HCT116 (cell line): ENCODE measurements around the gene NXT1. TPM values are rescaled to one million over a fixed set of nuclear protein-coding genes. Genes with fewer than 3 reads are reported as not detected.

Source experiments
- ATAC-seq: fragments of 200-7000 bp; cut with Tn5 transposase; 2 replicates; pipeline ENCODE4 v1.9.1; 2020; ENCODE audit warnings: mild to moderate bottlenecking, moderate library complexity
- BruUV-seq: library from RNA; stranded (reverse); fragments of 400-500 nt; replicated peaks from 2 replicates; lab custom pipeline; 2021; lab: Mats Ljungman, UMichigan
- CTCF ChIA-PET: fragments of 300-600 bp; sonication (Branson Sonifier 250); formaldehyde crosslinking; loops from one replicate; lab custom pipeline; 2021; ENCODE audit warnings: antibody characterized with exemption; lab: Charles Lee
- POLR2A ChIA-PET: fragments of 300-600, 350-600 bp; sonication (Branson Sonifier 250); formaldehyde crosslinking; loops from one replicate; lab custom pipeline; 2021; ENCODE audit warnings: antibody characterized with exemption; lab: Charles Lee
- RAD21 ChIA-PET, 2 experiments: fragments of 300-600 bp; sonication (Branson Sonifier 250); formaldehyde crosslinking; loops; one replicate each; lab custom pipeline; 2023; ENCODE audit warnings: low total read pairs in 2 of 2; ENCODE audit not compliant: uncharacterized antibody in 2 of 2, unreplicated experiment in 2 of 2, low non-redundant PET in 1 of 2; lab: Charles Lee
- DNase-seq: peaks from one replicate; pipeline ENCODE4 v3.0.0-alpha.2; 2010; ENCODE audit warnings: low read depth, low spot score
- H2AFZ ChIP-seq: fragments of 200-600 bp; shearing (Covaris generic), sonication (generic); 2 replicates; pipeline ENCODE4 v1.6.1; 2017; ENCODE audit warnings: low read depth, mixed run types, mixed read lengths, antibody characterized with exemption, low read length; ENCODE audit not compliant: poor library complexity, severe bottlenecking
- H3K27ac ChIP-seq: 2 replicates; pipeline ENCODE4 v1.5.1; 2012; ENCODE audit warnings: low read depth, low read length
- H3K27me3 ChIP-seq: fragments of 200-600 bp; sonication (generic); 2 replicates; pipeline ENCODE4 v1.6.1; 2016; ENCODE audit warnings: mixed run types, low read length, mixed read lengths; ENCODE audit not compliant: insufficient read depth
- H3K36me3 ChIP-seq, 2 experiments: fragments of 200-500 bp in 1 of 2; fragments of 200-600 bp in 1 of 2; sonication (Bioruptor generic) in 1 of 2; sonication (generic) in 1 of 2; 2 replicates each; pipeline versions ENCODE4 v1.5.1 to v1.6.1; 2014 to 2016; ENCODE audit warnings: low read length in 2 of 2, inconsistent platforms in 1 of 2, mixed read lengths in 1 of 2, mixed run types in 1 of 2; ENCODE audit not compliant: insufficient read depth in 2 of 2, control insufficient read depth in 1 of 2
- H3K4me1 ChIP-seq, 2 experiments: fragments of 200-600 bp in 1 of 2; sonication (generic) in 1 of 2; 2 replicates each; pipeline versions ENCODE4 v1.5.1 to v1.6.1; 2012 to 2017; ENCODE audit warnings: low read length in 2 of 2, inconsistent platforms in 1 of 2, mild to moderate bottlenecking in 1 of 2, mixed read lengths in 1 of 2, mixed run types in 1 of 2, moderate library complexity in 1 of 2; ENCODE audit not compliant: insufficient read depth in 2 of 2, control insufficient read depth in 1 of 2
- H3K4me2 ChIP-seq: fragments of 200-600 bp; sonication (generic); 2 replicates; pipeline ENCODE4 v1.6.1; 2017; ENCODE audit warnings: mixed run types, low read length, mixed read lengths
- H3K4me3 ChIP-seq, 2 experiments: fragments of 200-600 bp in 1 of 2; sonication (generic) in 1 of 2; replicated peaks in 1 of 2; 2 replicates each; pipeline ENCODE4 v1.5.1; 2011 to 2016; ENCODE audit warnings: low read length in 2 of 2, control low read depth in 1 of 2, low read depth in 1 of 2, mild to moderate bottlenecking in 1 of 2, mixed read lengths in 1 of 2, mixed run types in 1 of 2
- H3K79me2 ChIP-seq: fragments of 200-600 bp; sonication (generic); 2 replicates; pipeline ENCODE4 v1.6.1; 2017; ENCODE audit warnings: mild to moderate bottlenecking, mixed run types, low read length, moderate library complexity, mixed read lengths; ENCODE audit not compliant: insufficient read depth
- H3K9ac ChIP-seq: fragments of 200-600 bp; sonication (generic); 2 replicates; pipeline ENCODE4 v1.6.1; 2016; ENCODE audit warnings: low read length, mixed read lengths
- H3K9me2 ChIP-seq: fragments of 200-600 bp; sonication (generic), shearing (Covaris generic); 2 replicates; pipeline ENCODE4 v1.6.1; 2017; ENCODE audit warnings: mixed run types, mild to moderate bottlenecking, moderate library complexity; ENCODE audit not compliant: insufficient read depth
- H3K9me3 ChIP-seq, 2 experiments: fragments of 200-500 bp in 1 of 2; fragments of 200-600 bp in 1 of 2; sonication (Bioruptor generic) in 1 of 2; sonication (generic) in 1 of 2; 2 replicates each; pipeline ENCODE4 v1.6.1; 2014 to 2017; ENCODE audit warnings: low read length in 2 of 2, mixed read lengths in 2 of 2, inconsistent platforms in 1 of 2, low read depth in 1 of 2, mild to moderate bottlenecking in 1 of 2, mixed run types in 1 of 2, moderate library complexity in 1 of 2; ENCODE audit not compliant: control insufficient read depth in 1 of 2, insufficient read depth in 1 of 2
- H4K20me1 ChIP-seq: fragments of 200-600 bp; sonication (generic), shearing (Covaris generic); 2 replicates; pipeline ENCODE4 v1.6.1; 2017; ENCODE audit warnings: mixed run types, mild to moderate bottlenecking, moderate library complexity; ENCODE audit not compliant: insufficient read depth
- CBX3 ChIP-seq: IDR thresholded peaks from 2 replicates; pipeline ENCODE4 v1.6.1; 2012; ENCODE audit warnings: low read depth
- ELF1 ChIP-seq: IDR thresholded peaks from 2 replicates; pipeline ENCODE4 v1.6.1; 2012; ENCODE audit warnings: low read depth, borderline replicate concordance
- FOSL1 ChIP-seq: IDR thresholded peaks from 2 replicates; pipeline ENCODE4 v1.6.1; 2012; ENCODE audit warnings: low read depth
- JUND ChIP-seq: IDR thresholded peaks from 2 replicates; pipeline ENCODE4 v1.6.1; 2012
- POLR2A ChIP-seq: IDR thresholded peaks from 2 replicates; pipeline ENCODE4 v1.7.0; 2011; ENCODE audit warnings: borderline replicate concordance; ENCODE audit not compliant: insufficient read depth, insufficient read length; ENCODE audit errors: extremely low read depth
- POLR2AphosphoS5 ChIP-seq: IDR thresholded peaks from 2 replicates; pipeline ENCODE4 v1.6.1; 2011; ENCODE audit warnings: mild to moderate bottlenecking, low read depth, low read length, moderate library complexity
- RAD21 ChIP-seq: IDR thresholded peaks from 2 replicates; pipeline ENCODE4 v1.6.1; 2012; ENCODE audit warnings: low read depth, mild to moderate bottlenecking
- SIN3A ChIP-seq: IDR thresholded peaks from 2 replicates; pipeline ENCODE4 v1.6.1; 2012; ENCODE audit warnings: low read depth
- SP1 ChIP-seq: IDR thresholded peaks from 2 replicates; pipeline ENCODE4 v1.6.1; 2012; ENCODE audit warnings: low read depth
- SRF ChIP-seq: IDR thresholded peaks from 2 replicates; pipeline ENCODE4 v1.6.1; 2012; ENCODE audit warnings: low read depth
- YY1 ChIP-seq: IDR thresholded peaks from 2 replicates; pipeline ENCODE4 v1.6.1; 2011; ENCODE audit warnings: low read length, low read depth, moderate library complexity, mild to moderate bottlenecking; ENCODE audit not compliant: insufficient replicate concordance; ENCODE audit errors: extremely low read depth
- ZFX ChIP-seq: fragments of 450-650 bp; IDR thresholded peaks from 2 replicates; pipeline ENCODE4 v1.6.1; 2017
- intact Hi-C: fragments of 100-400 bp; cut with micrococcal nuclease; formaldehyde crosslinking; loops from 2 replicates; pipeline ENCODE4 v1.10.0; 2022
- total RNA-seq: library from RNA; stranded (reverse); gene quantifications from one replicate; pipeline ENCODE4 v1.2.1, GENCODE V29; 2021; ENCODE audit not compliant: unreplicated experiment
- TF ChIP-seq, protein P1 (sequence below), 3 experiments: fragments of 200-600 bp in 1 of 3; sonication (generic) in 1 of 3; IDR thresholded peaks in 2 of 3; conservative IDR thresholded peaks in 1 of 3; 2 replicates each; pipeline ENCODE4 v1.5.1; 2012 to 2017; ENCODE audit warnings: low read depth in 2 of 3, low read length in 2 of 3, antibody characterized with exemption in 1 of 3, borderline replicate concordance in 1 of 3, control low read depth in 1 of 3, mild to moderate bottlenecking in 1 of 3, mixed read lengths in 1 of 3, mixed run types in 1 of 3, moderate library complexity in 1 of 3; ENCODE audit not compliant: insufficient read depth in 1 of 3
- TF ChIP-seq, protein P2 (sequence below): IDR thresholded peaks from 2 replicates; pipeline ENCODE4 v1.6.1; 2011; ENCODE audit warnings: mild to moderate bottlenecking, low read length, moderate library complexity; ENCODE audit not compliant: insufficient replicate concordance; ENCODE audit errors: extremely low read depth

The NXT1 gene
- total RNA-seq, 1 experiment from 2014 or later, result 29.9 TPM

GRCh38 chr20:23358923-23359593, 8.5 kb downstream of the NXT1 start:
- Histone ChIP-seq H3K9me3 (no peaks in the 10 kb centered on the region), H3K4me2 (peak overlapping the region; percentile 96), H3K4me3 (no peak overlapping the region; a peak in 1 of 4 replicates), H3K79me2 (peaks cover 46% of the 10 kb centered on the region), H3K4me1 (peaks cover 24 to 46% of the 10 kb centered on the region in 2 experiments), H2AFZ (no peak overlapping the region), H3K27me3 (no peaks in the 10 kb centered on the region), H4K20me1 (no peaks in the 10 kb centered on the region), H3K36me3 (peaks cover 7 to 17% of the 10 kb centered on the region in 2 experiments; a peak in 2 of 4 replicates), H3K27ac (peak overlapping the region; percentile 43; the same call in 1 of the 2 replicates), H3K9me2 (no peaks in the 10 kb centered on the region), H3K9ac (peak overlapping the region; percentile 60)
- CTCF ChIA-PET, result no interaction called here
- TF ChIP-seq YY1 (no peak), RAD21 (no peak), ZFX (no peak), SRF (no peak), SIN3A (no peak), FOSL1 (no peak), JUND (no peak), ELF1 (no peak), SP1 (no peak), POLR2A (no peak), POLR2AphosphoS5 (no peak), CBX3 (no peak)
- TF ChIP-seq, protein P1, sequence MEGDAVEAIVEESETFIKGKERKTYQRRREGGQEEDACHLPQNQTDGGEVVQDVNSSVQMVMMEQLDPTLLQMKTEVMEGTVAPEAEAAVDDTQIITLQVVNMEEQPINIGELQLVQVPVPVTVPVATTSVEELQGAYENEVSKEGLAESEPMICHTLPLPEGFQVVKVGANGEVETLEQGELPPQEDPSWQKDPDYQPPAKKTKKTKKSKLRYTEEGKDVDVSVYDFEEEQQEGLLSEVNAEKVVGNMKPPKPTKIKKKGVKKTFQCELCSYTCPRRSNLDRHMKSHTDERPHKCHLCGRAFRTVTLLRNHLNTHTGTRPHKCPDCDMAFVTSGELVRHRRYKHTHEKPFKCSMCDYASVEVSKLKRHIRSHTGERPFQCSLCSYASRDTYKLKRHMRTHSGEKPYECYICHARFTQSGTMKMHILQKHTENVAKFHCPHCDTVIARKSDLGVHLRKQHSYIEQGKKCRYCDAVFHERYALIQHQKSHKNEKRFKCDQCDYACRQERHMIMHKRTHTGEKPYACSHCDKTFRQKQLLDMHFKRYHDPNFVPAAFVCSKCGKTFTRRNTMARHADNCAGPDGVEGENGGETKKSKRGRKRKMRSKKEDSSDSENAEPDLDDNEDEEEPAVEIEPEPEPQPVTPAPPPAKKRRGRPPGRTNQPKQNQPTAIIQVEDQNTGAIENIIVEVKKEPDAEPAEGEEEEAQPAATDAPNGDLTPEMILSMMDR (IDR thresholded peaks at IDR 0.05 in 2 of 3, conservative IDR thresholded peaks at IDR 0.05 in 1 of 3; ENCODE audit: borderline replicate concordance in 1 of 3, insufficient read depth in 1 of 3, low read depth in 2 of 3, low read length in 2 of 3), result no peak
- TF ChIP-seq, protein P2, sequence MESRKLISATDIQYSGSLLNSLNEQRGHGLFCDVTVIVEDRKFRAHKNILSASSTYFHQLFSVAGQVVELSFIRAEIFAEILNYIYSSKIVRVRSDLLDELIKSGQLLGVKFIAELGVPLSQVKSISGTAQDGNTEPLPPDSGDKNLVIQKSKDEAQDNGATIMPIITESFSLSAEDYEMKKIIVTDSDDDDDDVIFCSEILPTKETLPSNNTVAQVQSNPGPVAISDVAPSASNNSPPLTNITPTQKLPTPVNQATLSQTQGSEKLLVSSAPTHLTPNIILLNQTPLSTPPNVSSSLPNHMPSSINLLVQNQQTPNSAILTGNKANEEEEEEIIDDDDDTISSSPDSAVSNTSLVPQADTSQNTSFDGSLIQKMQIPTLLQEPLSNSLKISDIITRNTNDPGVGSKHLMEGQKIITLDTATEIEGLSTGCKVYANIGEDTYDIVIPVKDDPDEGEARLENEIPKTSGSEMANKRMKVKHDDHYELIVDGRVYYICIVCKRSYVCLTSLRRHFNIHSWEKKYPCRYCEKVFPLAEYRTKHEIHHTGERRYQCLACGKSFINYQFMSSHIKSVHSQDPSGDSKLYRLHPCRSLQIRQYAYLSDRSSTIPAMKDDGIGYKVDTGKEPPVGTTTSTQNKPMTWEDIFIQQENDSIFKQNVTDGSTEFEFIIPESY, result no peak
- DNase-seq (no peak), ATAC-seq (no peak)
- intact Hi-C loops, result loop anchor here (1.0 to 10.0 kb wide), 2 partner anchors 9 to 214 kb away; partner anchors contain the start of gene NXT1
- POLR2A ChIA-PET, result interaction anchor here (1.5 to 3.0 kb wide), 2 partner anchors 9 to 62 kb away, joined by 5 to 24 read pairs; partner anchors contain the start of genes NAPB and NXT1
- RAD21 ChIA-PET, result no interaction called here
- no TSS peak for BruUV-seq
